ENCODE data around the gene SARDH. TPM values are rescaled to one million over a fixed set of nuclear protein-coding genes. Genes with fewer than 3 reads are reported as not detected.

The SARDH gene
- total and polyA plus RNA-seq, 2 of the 8 experiments (the other 6 are each of a cell fraction or from before 2014, with no cell fraction given) = 6.4 to 7.4 TPM

DNA sequence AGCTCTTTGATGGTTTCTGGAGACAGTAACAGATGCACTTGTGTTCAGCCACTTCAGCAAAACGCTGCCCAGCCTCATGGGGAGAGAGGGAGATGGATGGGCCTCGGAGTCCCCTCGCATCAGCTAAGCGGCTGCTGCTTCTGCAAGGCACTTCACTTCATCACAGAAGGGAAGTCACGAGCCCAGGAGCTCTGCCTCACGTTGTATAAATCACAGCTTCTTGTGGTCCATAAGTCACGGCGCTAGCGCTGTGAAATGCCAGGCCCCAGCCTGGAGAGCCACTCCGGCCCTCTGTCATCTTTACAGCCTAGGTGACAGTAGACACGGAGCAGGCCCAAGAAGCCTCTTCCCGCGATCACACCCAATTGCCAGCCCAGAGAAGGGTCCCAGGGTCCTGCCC lies 78.6 kb downstream of the SARDH start:
- Histone ChIP-seq H3K56ac (replicated peaks; ENCODE audit: insufficient read length, low read depth, low read length) (no peak overlapping the region), H3K9me3 (ENCODE audit: insufficient read depth in 2 of 2, low read depth in 1 of 2, low read length in 1 of 2) (no peaks in the 10 kb centered on the region), H3K4me1 (replicated peaks in 1 of 4; ENCODE audit: control insufficient read depth in 3 of 4, insufficient read depth in 4 of 4, low read length in 3 of 4) (peaks cover 0 to 15% (median 8%) of the 10 kb centered on the region in 4 experiments; a peak in 5 of 7 replicates), H3K4ac (replicated peaks; ENCODE audit: insufficient read length, low read depth, low read length) (no peak overlapping the region), H3K79me2 (ENCODE audit: control insufficient read depth in 1 of 2, insufficient read depth in 2 of 2, low read length in 2 of 2) (no peaks in the 10 kb centered on the region), H3K18ac (ENCODE audit: extremely low read depth, low read length) (no peak overlapping the region), H3K36me3 (ENCODE audit: control insufficient read depth in 2 of 4, insufficient read depth in 4 of 4, low read length in 3 of 4) (no peaks in the 10 kb centered on the region), H3K27ac (ENCODE audit: low read depth, low read length) (no peak overlapping the region), H3K4me3 (ENCODE audit: extremely low read depth in 1 of 4, insufficient read depth in 2 of 4, low read depth in 3 of 4, low read length in 4 of 4) (no peak overlapping the region), H2BK20ac (ENCODE audit: low read length) (no peak overlapping the region), H3K23ac (ENCODE audit: insufficient read length) (no peak overlapping the region), H2BK12ac (ENCODE audit: low read depth, low read length) (no peak overlapping the region), H4K91ac (replicated peaks; ENCODE audit: insufficient read length, low read length) (no peak overlapping the region), H3K9ac (replicated peaks in 1 of 4; ENCODE audit: extremely low read depth in 1 of 4, low read depth in 3 of 4, low read length in 3 of 4) (no peak overlapping the region), H2AFZ (ENCODE audit: low read length) (no peak overlapping the region), H2AK5ac (ENCODE audit: low read depth, low read length) (no peak overlapping the region), H3K27me3 (replicated peaks in 1 of 4; ENCODE audit: control insufficient read depth in 3 of 4, extremely low read depth in 1 of 4, insufficient read depth in 3 of 4, low read length in 3 of 4) (peaks cover 0 to 12% (median 11%) of the 10 kb centered on the region in 4 experiments; a peak in 3 of 7 replicates), H3K4me2 (ENCODE audit: insufficient read depth in 1 of 2, low read depth in 2 of 2, low read length in 2 of 2) (peak overlapping the region in 1 of 2 experiments; percentile 42; a peak in 1 of 4 replicates), H2BK5ac (ENCODE audit: low read depth, low read length) (no peak overlapping the region), H2BK120ac (replicated peaks; ENCODE audit: low read depth, low read length) (no peak overlapping the region), H2BK15ac (ENCODE audit: low read length) (peak overlapping the region; percentile 29; the same call in 1 of the 2 replicates), H4K20me1 (replicated peaks in 1 of 2; ENCODE audit: control insufficient read depth in 1 of 2, insufficient read depth in 2 of 2, low read length in 2 of 2) (no peaks in the 10 kb centered on the region), H3K79me1 (ENCODE audit: low read depth, low read length) (no peaks in the 10 kb centered on the region), H4K8ac (ENCODE audit: extremely low read depth, insufficient read depth, low read length) (no peak overlapping the region), H4K5ac (ENCODE audit: insufficient read length, low read depth, low read length) (no peak overlapping the region), H3K14ac (ENCODE audit: insufficient read length) (no peak overlapping the region), H3K23me2 (ENCODE audit: low read depth, low read length) (peaks cover 3% of the 10 kb centered on the region; the same call in 1 of the 2 replicates)
- DNase-seq (ENCODE audit: low read depth in 1 of 2, low spot score in 2 of 2) (no peak), FAIRE-seq (no peak)
- WGBS, 2 experiments (ENCODE audit: extremely low coverage in 1 of 2, insufficient coverage in 1 of 2, insufficient read length in 1 of 2, insufficient replicate concordance in 2 of 2, low coverage in 1 of 2, low lambda C conversion rate in 2 of 2, missing lambda C conversion rate in 1 of 2) = 78% methylated on average over 13 of the region's 13 CpGs; no CpG with 5 or more reads in 1 of the 2 experiments
- POLR2A ChIA-PET (ENCODE audit: partially characterized antibody) = interaction anchor here (0.8 to 1.0 kb wide), 2 partner anchors 12 to 304 kb away, joined by 3 read pairs; partner anchors contain the start of gene SURF1
- CTCF ChIA-PET (ENCODE audit: partially characterized antibody) = interaction anchor here (0.8 to 1.7 kb wide), 11 partner anchors 8 to 126 kb away, joined by 3 to 7 read pairs (median 4); partner anchors contain the start of gene ADAMTSL2
- TF ChIP-seq KDM5A (IDR thresholded peaks at IDR 0.05; ENCODE audit: low read length) (no peak), TBP (IDR thresholded peaks at IDR 0.05; ENCODE audit: low read depth, low read length) (no peak), KDM1A (IDR thresholded peaks at IDR 0.05; ENCODE audit: borderline replicate concordance, low read length) (no peak), EZH2 (IDR thresholded peaks at IDR 0.05; ENCODE audit: low read depth, low read length, severe bottlenecking) (no peak), TCF12 (IDR thresholded peaks at IDR 0.05; ENCODE audit: low read depth, low read length) (no peak), CBX5 (IDR thresholded peaks at IDR 0.05; ENCODE audit: low read depth, low read length) (no peak), RFX5 (IDR thresholded peaks at IDR 0.05; ENCODE audit: borderline replicate concordance, low read depth, low read length) (no peak), TAF1 (IDR thresholded peaks at IDR 0.05; ENCODE audit: low read depth, low read length) (no peak), POU5F1 (IDR thresholded peaks at IDR 0.05; ENCODE audit: low read depth, low read length) (no peak), RBBP5 (IDR thresholded peaks at IDR 0.05; ENCODE audit: borderline replicate concordance, low read depth, low read length) (no peak), EGR1 (IDR thresholded peaks at IDR 0.05; ENCODE audit: borderline replicate concordance, low read depth, low read length) (no peak)
- TF ChIP-seq, protein P1, sequence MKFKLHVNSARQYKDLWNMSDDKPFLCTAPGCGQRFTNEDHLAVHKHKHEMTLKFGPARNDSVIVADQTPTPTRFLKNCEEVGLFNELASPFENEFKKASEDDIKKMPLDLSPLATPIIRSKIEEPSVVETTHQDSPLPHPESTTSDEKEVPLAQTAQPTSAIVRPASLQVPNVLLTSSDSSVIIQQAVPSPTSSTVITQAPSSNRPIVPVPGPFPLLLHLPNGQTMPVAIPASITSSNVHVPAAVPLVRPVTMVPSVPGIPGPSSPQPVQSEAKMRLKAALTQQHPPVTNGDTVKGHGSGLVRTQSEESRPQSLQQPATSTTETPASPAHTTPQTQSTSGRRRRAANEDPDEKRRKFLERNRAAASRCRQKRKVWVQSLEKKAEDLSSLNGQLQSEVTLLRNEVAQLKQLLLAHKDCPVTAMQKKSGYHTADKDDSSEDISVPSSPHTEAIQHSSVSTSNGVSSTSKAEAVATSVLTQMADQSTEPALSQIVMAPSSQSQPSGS (IDR thresholded peaks at IDR 0.05; ENCODE audit: low read length) = no peak
